ENCODE data around the gene MYOZ3. TPM values are rescaled to one million over a fixed set of nuclear protein-coding genes. Genes with fewer than 3 reads are reported as not detected.

Gene MYOZ3
- total and polyA plus RNA-seq, 2 experiments from 2014 or later: 0.32 to 0.71 TPM

- Histone ChIP-seq H3K9me2 (ENCODE audit: insufficient read depth) (no peaks in the 10 kb centered on the region), H3K79me2 (ENCODE audit: insufficient read depth) (peaks cover 34% of the 10 kb centered on the region), H3F3A (ENCODE audit: insufficient read depth) (peaks cover 8% of the 10 kb centered on the region), H3K36me3 (ENCODE audit: low read depth) (0 out of 2 replicates have a peak, but pooled peaks cover 5% of the 10 kb centered on the region), H3K9me3 (ENCODE audit: low read depth) (no peaks in the 10 kb centered on the region), H3K4me3 (no peak overlapping the region), H3K4me1 (ENCODE audit: insufficient read depth) (peaks cover 31% of the 10 kb centered on the region), H4K20me1 (ENCODE audit: insufficient read depth) (no peaks in the 10 kb centered on the region), H3K27ac (no peak overlapping the region), H3K9ac (no peak overlapping the region), H3K27me3 (replicated peaks; ENCODE audit: insufficient read depth) (no peaks in the 10 kb centered on the region), H2AFZ (no peak overlapping the region), H3K4me2 (ENCODE audit: unreplicated experiment) (no peak overlapping the region)
- DNase-seq: no peak
- WGBS, 2 experiments (ENCODE audit: low coverage in 1 of 2, low lambda C conversion rate in 2 of 2, missing lambda C conversion rate in 2 of 2): 94 to 96% methylated on average over 24 to 25 of the region's 25 CpGs
- TF ChIP-seq EZH2phosphoT487 (IDR thresholded peaks at IDR 0.05; ENCODE audit: insufficient read depth, low read depth): no peak
- no peak for TF ChIP-seq EZH2 (IDR thresholded peaks at IDR 0.05; ENCODE audit: insufficient read depth, poor library complexity, severe bottlenecking)
- in situ Hi-C loops (cut with MboI): loop anchor here (10.0 kb wide), 1 partner anchor 183 kb away; no protein-coding TSS in a partner anchor
Observed at GRCh38 chr5:150647275-150648251, 13.5 kb upstream of the MYOZ3 start.

DNA sequence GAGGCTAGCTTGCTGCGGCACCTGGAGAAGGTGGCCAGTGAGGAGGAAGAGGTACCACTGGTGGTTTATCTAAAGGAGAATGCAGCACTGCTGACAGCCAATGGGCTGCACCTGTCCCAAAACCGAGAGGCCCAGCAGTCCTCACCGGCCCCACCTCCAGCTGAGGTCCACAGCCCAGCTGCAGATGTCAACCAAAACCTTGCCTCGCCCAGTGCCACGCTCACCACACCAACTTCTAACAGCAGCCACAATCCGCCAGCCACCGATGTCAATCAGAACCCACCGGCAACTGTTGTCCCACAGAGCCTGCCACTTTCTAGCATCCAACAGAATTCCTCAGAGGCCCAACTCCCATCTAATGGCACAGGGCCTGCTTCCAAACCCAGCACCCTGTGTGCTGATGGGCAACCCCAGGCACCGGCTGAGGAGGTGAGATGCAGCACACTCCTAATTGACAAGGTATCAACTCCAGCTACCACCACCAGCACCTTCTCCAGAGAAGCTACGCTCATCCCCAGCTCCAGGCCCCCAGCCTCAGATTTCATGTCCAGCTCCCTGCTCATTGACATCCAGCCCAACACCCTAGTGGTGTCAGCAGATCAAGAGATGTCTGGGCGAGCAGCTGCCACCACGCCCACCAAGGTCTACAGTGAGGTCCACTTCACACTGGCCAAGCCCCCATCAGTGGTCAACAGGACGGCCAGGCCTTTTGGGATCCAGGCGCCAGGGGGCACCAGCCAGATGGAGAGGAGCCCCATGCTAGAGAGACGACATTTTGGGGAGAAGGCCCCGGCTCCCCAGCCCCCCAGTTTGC lies 12.6 kb upstream of the MYOZ3 start:
- Histone ChIP-seq H3K27me3 (replicated peaks; ENCODE audit: insufficient read depth) (no peaks in the 10 kb centered on the region), H3K79me2 (ENCODE audit: insufficient read depth) (peaks cover 34% of the 10 kb centered on the region), H3K9me2 (ENCODE audit: insufficient read depth) (no peaks in the 10 kb centered on the region), H2AFZ (no peak overlapping the region), H3K4me3 (no peak overlapping the region), H3K27ac (no peak overlapping the region), H3K9me3 (ENCODE audit: low read depth) (no peaks in the 10 kb centered on the region), H3K4me1 (ENCODE audit: insufficient read depth) (peaks cover 28% of the 10 kb centered on the region), H3K9ac (no peak overlapping the region), H3K36me3 (ENCODE audit: low read depth) (0 out of 2 replicates have a peak, but pooled peaks cover 5% of the 10 kb centered on the region), H3K4me2 (ENCODE audit: unreplicated experiment) (no peak overlapping the region), H4K20me1 (ENCODE audit: insufficient read depth) (no peaks in the 10 kb centered on the region), H3F3A (ENCODE audit: insufficient read depth) (no peaks in the 10 kb centered on the region)
- in situ Hi-C loops (cut with MboI): loop anchor here (10.0 kb wide), 1 partner anchor 184 kb away; no protein-coding TSS in a partner anchor
- DNase-seq: no peak
- TF ChIP-seq EZH2 (IDR thresholded peaks at IDR 0.05; ENCODE audit: insufficient read depth, poor library complexity, severe bottlenecking): no peak
- TF ChIP-seq EZH2phosphoT487 (IDR thresholded peaks at IDR 0.05; ENCODE audit: insufficient read depth, low read depth): no peak
- 90 to 93% methylated on average over 16 of the region's 16 CpGs for WGBS, 2 experiments (ENCODE audit: low coverage in 1 of 2, low lambda C conversion rate in 2 of 2, missing lambda C conversion rate in 2 of 2)

DNA sequence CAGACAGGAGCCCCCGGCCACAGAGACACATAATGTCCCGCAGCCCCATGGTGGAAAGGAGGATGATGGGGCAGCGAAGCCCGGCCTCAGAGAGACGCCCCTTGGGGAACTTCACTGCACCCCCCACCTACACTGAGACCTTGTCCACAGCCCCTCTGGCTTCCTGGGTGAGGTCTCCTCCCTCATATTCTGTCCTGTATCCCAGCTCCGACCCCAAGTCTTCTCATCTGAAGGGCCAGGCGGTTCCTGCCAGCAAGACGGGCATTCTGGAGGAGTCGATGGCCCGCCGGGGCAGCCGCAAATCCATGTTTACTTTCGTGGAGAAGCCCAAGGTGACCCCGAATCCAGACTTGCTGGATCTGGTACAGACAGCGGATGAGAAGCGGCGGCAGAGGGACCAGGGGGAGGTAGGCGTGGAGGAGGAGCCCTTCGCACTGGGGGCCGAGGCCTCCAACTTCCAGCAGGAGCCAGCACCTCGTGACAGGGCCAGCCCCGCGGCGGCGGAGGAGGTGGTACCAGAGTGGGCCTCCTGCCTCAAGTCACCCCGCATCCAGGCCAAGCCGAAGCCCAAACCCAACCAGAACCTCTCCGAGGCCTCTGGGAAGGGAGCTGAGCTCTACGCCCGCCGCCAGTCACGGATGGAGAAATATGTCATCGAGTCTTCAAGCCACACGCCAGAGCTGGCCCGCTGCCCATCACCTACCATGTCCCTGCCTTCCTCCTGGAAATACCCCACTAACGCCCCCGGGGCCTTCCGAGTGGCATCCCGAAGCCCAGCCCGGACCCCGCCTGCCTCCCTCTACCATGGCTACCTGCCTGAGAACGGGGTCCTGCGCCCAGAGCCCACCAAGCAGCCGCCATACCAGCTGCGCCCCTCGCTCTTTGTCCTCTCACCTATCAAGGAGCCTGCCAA lies 11.7 kb upstream of the MYOZ3 start:
- Histone ChIP-seq H3F3A (ENCODE audit: insufficient read depth) (0 out of 2 replicates have a peak, but pooled peaks cover 5% of the 10 kb centered on the region), H3K9me2 (ENCODE audit: insufficient read depth) (no peaks in the 10 kb centered on the region), H3K4me1 (ENCODE audit: insufficient read depth) (peaks cover 25% of the 10 kb centered on the region), H3K4me2 (ENCODE audit: unreplicated experiment) (no peak overlapping the region), H3K9ac (no peak overlapping the region), H3K4me3 (no peak overlapping the region), H3K9me3 (ENCODE audit: low read depth) (no peaks in the 10 kb centered on the region), H3K79me2 (ENCODE audit: insufficient read depth) (peaks cover 27% of the 10 kb centered on the region), H2AFZ (no peak overlapping the region), H3K27ac (no peak overlapping the region), H4K20me1 (ENCODE audit: insufficient read depth) (no peaks in the 10 kb centered on the region), H3K27me3 (replicated peaks; ENCODE audit: insufficient read depth) (no peaks in the 10 kb centered on the region), H3K36me3 (ENCODE audit: low read depth) (0 out of 2 replicates have a peak, but pooled peaks cover 5% of the 10 kb centered on the region)
- no peak for TF ChIP-seq EZH2phosphoT487 (IDR thresholded peaks at IDR 0.05; ENCODE audit: insufficient read depth, low read depth)
- no peak for TF ChIP-seq EZH2 (IDR thresholded peaks at IDR 0.05; ENCODE audit: insufficient read depth, poor library complexity, severe bottlenecking)
- in situ Hi-C loops (cut with MboI): loop anchor here (5.0 to 10.0 kb wide), 2 partner anchors 82 to 185 kb away; no protein-coding TSS in a partner anchor
- 92 to 96% methylated on average over 42 to 46 of the region's 46 CpGs for WGBS, 2 experiments (ENCODE audit: low coverage in 1 of 2, low lambda C conversion rate in 2 of 2, missing lambda C conversion rate in 2 of 2)
- DNase-seq: no peak
